Stimulated activated CD8-positive, alpha-beta memory T cell treated with anti-CD3 and anti-CD28 coated beads, Interleukin-7, amount 100 ng/mL, for 1 hour (primary cell): Measurements from ENCODE around the gene NOP16.

Source experiments
- DNase-seq, 2 donors: peaks; one replicate each; pipeline ENCODE4 v3.0.0-alpha.2; 2020; ENCODE audit warnings: low read depth in 2 of 2

Gene NOP16

DNA sequence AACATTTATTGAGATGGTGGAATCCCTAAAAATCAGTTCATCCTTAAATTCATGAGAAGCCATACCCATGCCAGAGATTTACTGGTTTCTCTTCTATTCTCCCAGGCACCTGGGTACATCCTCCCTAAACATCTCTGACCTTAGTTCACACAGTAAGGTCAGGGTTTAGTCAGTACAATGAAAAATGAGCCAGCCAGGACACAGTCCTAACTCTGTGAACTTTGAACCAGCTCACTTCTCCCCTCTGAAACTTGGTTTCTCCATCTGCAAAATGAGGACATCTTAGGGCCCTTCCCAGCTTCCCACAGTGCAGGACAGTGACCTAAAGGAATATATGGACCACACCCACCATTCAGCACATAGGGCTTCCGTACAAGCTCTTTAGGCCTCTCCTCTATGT, 1.9 kb downstream of the NOP16 start:
- DNase-seq: no peak

GRCh38 chr5:176384991-176385390, 3.4 kb downstream of the NOP16 start:
- no peak for DNase-seq

GRCh38 chr5:176384366-176384930, 4.0 kb downstream of the NOP16 start:
- DNase-seq: no peak

DNA sequence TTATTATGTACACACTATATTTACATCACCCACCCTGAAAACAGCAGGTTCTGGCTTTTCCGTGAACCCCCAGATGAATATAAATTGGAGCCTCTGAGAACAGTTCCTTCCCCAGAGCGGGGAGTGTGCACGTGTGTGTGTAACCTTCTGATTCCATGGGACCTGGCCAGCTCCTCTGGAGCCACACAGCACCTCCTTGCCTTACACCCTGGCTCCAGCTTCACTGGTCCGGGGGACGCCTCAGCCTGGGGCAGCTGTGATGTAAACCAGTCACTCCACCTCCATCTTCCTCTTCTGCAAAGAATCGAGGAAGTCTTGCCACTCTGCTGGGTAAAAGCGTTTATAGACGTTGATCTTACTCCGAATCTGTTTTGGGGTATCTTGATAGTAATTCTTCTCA, 4.4 kb downstream of the NOP16 start:
- no peak for DNase-seq

- no peak for DNase-seq
Measured at GRCh38 chr5:176383248-176383905, 5.0 kb downstream of the NOP16 start.

GRCh38 chr5:176382721-176383120, 5.7 kb downstream of the NOP16 start:
- DNase-seq: no peak

- no peak for DNase-seq
Measured at GRCh38 chr5:176381979-176382378, 6.4 kb downstream of the NOP16 start.

DNA sequence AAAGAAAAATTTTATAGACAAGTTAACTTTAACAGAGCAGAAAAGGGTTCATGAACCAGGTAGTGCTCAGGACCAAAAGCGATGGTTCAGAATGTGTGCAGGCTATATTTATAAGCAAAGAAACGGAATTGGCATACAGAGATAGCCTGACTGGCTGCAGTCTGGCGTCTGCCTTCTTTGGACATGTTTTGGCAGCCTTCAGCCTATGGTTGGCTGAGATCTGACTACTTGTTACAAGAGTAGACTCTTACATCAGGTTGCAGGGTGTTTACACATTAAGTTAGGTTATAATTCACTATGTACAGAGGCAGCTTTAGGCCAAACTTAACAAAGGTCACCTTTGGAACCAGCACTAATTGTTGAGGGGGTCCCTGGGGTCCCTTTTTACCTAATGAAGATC, 7.0 kb downstream of the NOP16 start:
- no peak for DNase-seq

DNA sequence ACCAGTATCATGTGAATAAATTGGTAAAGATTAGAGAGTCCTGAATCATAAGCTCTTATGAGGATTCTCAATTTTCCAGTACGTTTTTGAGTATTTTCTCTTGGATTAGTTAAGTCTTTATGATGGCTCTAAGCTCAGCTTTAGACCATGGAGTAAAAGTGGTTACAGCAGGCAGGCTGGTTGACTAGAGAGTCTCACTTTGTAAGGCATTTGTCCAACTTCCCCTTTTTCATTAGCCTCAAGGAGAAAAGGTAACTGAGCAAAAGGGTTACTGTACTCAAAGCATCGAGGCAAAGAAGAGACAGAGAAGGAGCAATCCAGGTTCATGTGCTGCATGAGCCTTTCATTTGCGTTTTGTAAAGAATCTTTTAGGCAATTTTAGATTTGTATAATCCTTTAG, 8.5 kb downstream of the NOP16 start:
- DNase-seq: no peak

GRCh38 chr5:176373100-176373818, 15.1 kb downstream of the NOP16 start:
- no peak for DNase-seq

DNA sequence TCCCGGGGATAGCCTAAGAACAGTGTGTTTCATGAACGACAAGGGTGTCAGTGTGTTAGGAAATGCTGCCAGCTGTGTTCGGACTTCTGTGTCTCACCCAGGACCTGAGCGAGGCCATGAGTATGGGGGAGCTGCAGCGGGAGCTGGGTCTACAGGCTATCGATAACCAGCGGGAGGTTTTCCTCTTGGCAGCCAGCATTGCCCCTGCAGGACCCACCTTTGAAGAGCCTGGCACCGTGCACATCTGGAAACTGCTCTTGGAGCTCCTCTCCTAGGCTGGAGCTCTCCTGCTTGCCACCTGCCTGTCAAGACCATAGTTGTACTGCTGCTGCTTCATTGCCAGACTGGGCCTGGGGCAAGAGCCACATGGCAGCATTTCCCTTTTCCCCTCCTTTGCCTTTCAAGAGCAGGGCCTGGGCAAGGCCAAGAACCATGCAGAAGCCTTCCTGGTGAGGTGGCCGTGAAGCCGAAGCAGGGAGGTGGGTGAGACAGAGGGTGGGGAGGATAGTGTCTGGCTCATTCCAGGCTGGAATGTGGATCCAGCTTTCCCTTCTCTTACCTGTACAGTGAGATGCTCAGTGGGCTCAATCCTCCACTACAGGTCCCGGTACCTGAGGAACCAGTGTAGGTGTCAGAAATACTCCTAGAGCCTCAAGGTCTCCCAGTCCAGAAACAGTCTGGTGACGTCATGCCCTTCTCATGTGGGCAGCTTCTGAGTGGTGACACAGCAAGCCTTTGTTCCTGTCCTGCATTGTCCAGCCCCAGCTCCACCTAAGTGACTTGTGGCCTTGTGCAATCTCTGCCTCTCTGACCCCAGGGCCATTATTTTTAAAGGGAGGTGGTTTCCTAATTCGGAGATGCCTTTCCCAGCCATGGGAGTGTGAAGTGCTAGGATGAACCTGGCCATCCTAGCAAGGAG, 16.5 kb downstream of the NOP16 start:
- DNase-seq: no peak

- DNase-seq: no peak
Measured at GRCh38 chr5:176369934-176370711, 18.3 kb downstream of the NOP16 start.

DNA sequence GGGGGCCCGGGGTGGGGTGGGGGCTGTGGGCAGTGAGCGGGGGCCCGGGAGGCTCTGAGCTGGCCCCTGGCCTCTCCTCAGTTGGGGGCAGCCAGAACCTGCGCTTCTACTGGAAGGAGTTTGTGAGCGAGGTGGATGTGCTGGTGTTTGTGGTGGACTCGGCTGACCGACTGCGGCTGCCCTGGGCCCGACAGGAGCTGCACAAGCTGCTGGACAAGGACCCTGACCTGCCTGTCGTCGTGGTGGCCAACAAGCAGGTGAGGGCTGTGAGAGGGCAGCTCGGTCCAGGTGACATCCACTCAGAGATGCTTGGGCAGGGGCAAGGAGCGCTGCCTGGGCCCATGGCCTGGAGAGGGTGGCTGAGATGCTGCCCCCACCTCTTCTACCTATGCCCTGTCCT, 19.7 kb downstream of the NOP16 start:
- no peak for DNase-seq

DNA sequence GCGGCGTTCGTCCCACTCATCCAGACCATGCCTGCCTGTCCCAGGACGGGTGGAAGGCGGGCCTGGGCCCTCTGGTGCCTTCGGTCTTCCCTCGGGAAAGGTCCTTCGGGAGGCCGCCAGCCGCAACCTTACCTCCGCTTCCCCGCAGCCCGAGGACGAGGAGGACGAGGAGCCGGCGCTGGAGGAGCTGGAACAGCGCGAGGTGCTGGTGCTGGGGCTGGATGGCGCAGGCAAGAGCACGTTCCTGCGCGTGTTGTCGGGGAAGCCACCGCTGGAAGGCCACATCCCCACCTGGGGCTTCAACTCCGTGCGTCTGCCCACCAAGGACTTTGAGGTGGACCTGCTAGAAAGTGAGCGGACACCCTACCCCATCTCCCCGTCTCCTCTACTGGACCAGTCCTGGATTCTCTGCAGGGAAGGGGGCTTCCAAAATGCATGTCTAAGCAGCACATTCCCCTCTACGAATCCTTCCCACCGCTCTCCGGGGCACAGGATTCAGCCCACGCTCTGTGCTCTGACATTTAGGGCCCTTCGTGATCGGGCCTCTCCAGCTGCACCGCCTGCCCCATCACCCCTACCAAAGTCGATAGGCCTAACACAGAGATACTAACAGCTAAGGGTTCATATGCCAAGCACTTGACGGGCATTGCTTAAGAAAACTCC, 22.0 kb downstream of the NOP16 start:
- DNase-seq: no peak

- no peak for DNase-seq
Measured at GRCh38 chr5:176365351-176366231, 22.8 kb downstream of the NOP16 start, which contains the start of gene ARL10. Gene ARL10 (plus strand): TSS chr5:176365487. CDS start chr5:176365564, 77 bp downstream.

GRCh38 chr5:176364765-176365350, 23.5 kb downstream of the NOP16 start:
- DNase-seq: no peak

GRCh38 chr5:176362233-176362490, 26.2 kb downstream of the NOP16 start:
- no peak for DNase-seq

GRCh38 chr5:176361437-176362232, 26.8 kb downstream of the NOP16 start, which contains the start of gene KIAA1191:
Gene KIAA1191 (minus strand): TSS chr5:176361764. CDS start chr5:176359508, 2,256 bp downstream.
- DNase-seq: peak; percentile 80 to 90
